Chondrocyte (in vitro differentiated cells): ENCODE measurements around the gene MCMBP. TPM values are rescaled to one million over a fixed set of nuclear protein-coding genes. Genes with fewer than 3 reads are reported as not detected.

Experiments used
- DNase-seq: peaks from one replicate; pipeline ENCODE4 v3.0.0; 2021; ENCODE audit warnings: mixed read lengths, low spot score
- H3K27ac Mint-ChIP-seq: one replicate; pipeline ENCODE4 v1.8.0; 2021; ENCODE audit warnings: mild to moderate bottlenecking, moderate library complexity, mixed read lengths; ENCODE audit not compliant: unreplicated experiment
- H3K27me3 Mint-ChIP-seq: 2 replicates; pipeline ENCODE4 v1.8.0; 2021; ENCODE audit warnings: low read depth, mixed read lengths
- H3K36me3 Mint-ChIP-seq: 2 replicates; pipeline ENCODE4 v1.8.0; 2021; ENCODE audit warnings: low read depth, mixed read lengths
- H3K4me1 Mint-ChIP-seq: 2 replicates; pipeline ENCODE4 v1.8.0; 2021; ENCODE audit warnings: low read depth, mild to moderate bottlenecking, mixed read lengths
- H3K4me3 Mint-ChIP-seq: one replicate; pipeline ENCODE4 v1.8.0; 2021; ENCODE audit warnings: mild to moderate bottlenecking, moderate library complexity, mixed read lengths; ENCODE audit not compliant: unreplicated experiment
- H3K9me3 Mint-ChIP-seq: 2 replicates; pipeline ENCODE4 v1.8.0; 2021; ENCODE audit warnings: low read depth, mixed read lengths
- CTCF ChIP-seq: fragments of 200-600 bp; sonication (generic); IDR thresholded peaks from 2 replicates; pipeline ENCODE4 v1.5.0; 2021; ENCODE audit warnings: antibody characterized with exemption, mild to moderate bottlenecking, moderate library complexity
- total RNA-seq: library from RNA; stranded (reverse); gene quantifications from 3 replicates; pipeline ENCODE4 v1.2.1, GENCODE V29; 2021

MCMBP gene
- total RNA-seq, 1 donor from 2014 or later: 45.1 TPM

GRCh38 chr10:119849944-119850343 lies 22.7 kb downstream of the MCMBP start:
- peaks cover 23% of the 10 kb centered on the region for H3K4me1 Mint-ChIP-seq
- DNase-seq: no peak
- peaks cover 21% of the 10 kb centered on the region for H3K36me3 Mint-ChIP-seq
- no peaks in the 10 kb centered on the region for H3K9me3 Mint-ChIP-seq
- no peak overlapping the region for H3K4me3 Mint-ChIP-seq
- TF ChIP-seq CTCF: no peak
- H3K27ac Mint-ChIP-seq: peak overlapping the region; percentile 82
- H3K27me3 Mint-ChIP-seq: no peaks in the 10 kb centered on the region

GRCh38 chr10:119849031-119849789 lies 23.4 kb downstream of the MCMBP start:
- H3K27me3 Mint-ChIP-seq: no peaks in the 10 kb centered on the region
- TF ChIP-seq CTCF: no peak
- H3K36me3 Mint-ChIP-seq: peaks cover 25% of the 10 kb centered on the region
- peaks cover 23% of the 10 kb centered on the region for H3K4me1 Mint-ChIP-seq
- no peaks in the 10 kb centered on the region for H3K9me3 Mint-ChIP-seq
- no peak overlapping the region for H3K4me3 Mint-ChIP-seq
- no peak for DNase-seq
- peak overlapping the region; percentile 82 for H3K27ac Mint-ChIP-seq

GRCh38 chr10:119845656-119846055 lies 27.0 kb downstream of the MCMBP start:
- Mint-ChIP-seq H3K9me3 (no peaks in the 10 kb centered on the region), H3K4me3 (no peak overlapping the region), H3K4me1 (peaks cover 23% of the 10 kb centered on the region), H3K27me3 (no peaks in the 10 kb centered on the region), H3K36me3 (peaks cover 40% of the 10 kb centered on the region), H3K27ac (no peak overlapping the region)
- no peak for DNase-seq
- TF ChIP-seq CTCF: no peak

GRCh38 chr10:119834188-119834587 lies 38.5 kb downstream of the MCMBP start:
- H3K9me3 Mint-ChIP-seq: no peaks in the 10 kb centered on the region
- H3K27ac Mint-ChIP-seq: no peak overlapping the region
- peaks cover 56% of the 10 kb centered on the region for H3K36me3 Mint-ChIP-seq
- no peaks in the 10 kb centered on the region for H3K27me3 Mint-ChIP-seq
- H3K4me1 Mint-ChIP-seq: peaks cover 7% of the 10 kb centered on the region
- no peak for TF ChIP-seq CTCF
- no peak overlapping the region for H3K4me3 Mint-ChIP-seq
- no peak for DNase-seq

GRCh38 chr10:119832951-119833350 lies 39.7 kb downstream of the MCMBP start:
- Mint-ChIP-seq H3K4me1 (peaks cover 10% of the 10 kb centered on the region), H3K4me3 (no peak overlapping the region), H3K27me3 (no peaks in the 10 kb centered on the region), H3K9me3 (no peaks in the 10 kb centered on the region), H3K27ac (peak overlapping the region; percentile 17), H3K36me3 (peaks cover 49% of the 10 kb centered on the region)
- no peak for DNase-seq
- no peak for TF ChIP-seq CTCF
